ENCODE measurements around the gene CEP128.

DNA sequence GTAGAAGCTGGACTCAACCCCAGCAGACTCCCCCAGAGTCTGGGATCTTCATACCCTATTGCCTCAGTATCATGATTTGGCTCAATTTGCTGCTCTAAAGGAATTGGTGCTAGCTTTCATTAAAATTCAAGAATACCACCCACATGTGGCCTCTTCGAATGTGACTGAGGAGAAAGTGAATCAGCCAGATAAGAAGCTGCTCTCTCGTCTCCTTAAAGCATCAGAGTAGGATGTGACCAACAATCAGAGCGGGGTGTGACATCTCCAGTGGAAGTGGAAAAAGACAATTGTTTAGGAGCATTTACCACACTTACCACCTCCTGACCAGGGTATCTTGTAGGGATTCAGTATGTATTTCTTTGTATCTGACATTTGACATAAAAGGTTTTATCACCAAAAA, 452.0 kb downstream of the CEP128 start:
- no peak for TF ChIP-seq EZH2 (IDR thresholded peaks at IDR 0.05; ENCODE audit: low read length)
- TF ChIP-seq, protein P1, sequence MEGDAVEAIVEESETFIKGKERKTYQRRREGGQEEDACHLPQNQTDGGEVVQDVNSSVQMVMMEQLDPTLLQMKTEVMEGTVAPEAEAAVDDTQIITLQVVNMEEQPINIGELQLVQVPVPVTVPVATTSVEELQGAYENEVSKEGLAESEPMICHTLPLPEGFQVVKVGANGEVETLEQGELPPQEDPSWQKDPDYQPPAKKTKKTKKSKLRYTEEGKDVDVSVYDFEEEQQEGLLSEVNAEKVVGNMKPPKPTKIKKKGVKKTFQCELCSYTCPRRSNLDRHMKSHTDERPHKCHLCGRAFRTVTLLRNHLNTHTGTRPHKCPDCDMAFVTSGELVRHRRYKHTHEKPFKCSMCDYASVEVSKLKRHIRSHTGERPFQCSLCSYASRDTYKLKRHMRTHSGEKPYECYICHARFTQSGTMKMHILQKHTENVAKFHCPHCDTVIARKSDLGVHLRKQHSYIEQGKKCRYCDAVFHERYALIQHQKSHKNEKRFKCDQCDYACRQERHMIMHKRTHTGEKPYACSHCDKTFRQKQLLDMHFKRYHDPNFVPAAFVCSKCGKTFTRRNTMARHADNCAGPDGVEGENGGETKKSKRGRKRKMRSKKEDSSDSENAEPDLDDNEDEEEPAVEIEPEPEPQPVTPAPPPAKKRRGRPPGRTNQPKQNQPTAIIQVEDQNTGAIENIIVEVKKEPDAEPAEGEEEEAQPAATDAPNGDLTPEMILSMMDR (optimal IDR thresholded peaks at IDR 0.05 in 1 of 3, IDR thresholded peaks at IDR 0.05 in 1 of 3, conservative IDR thresholded peaks at IDR 0.05 in 1 of 3; ENCODE audit: extremely low read depth in 1 of 3, insufficient read depth in 2 of 3, low read length in 3 of 3), result no peak
